Measurements from ENCODE around the gene RBPJL. TPM values are rescaled to one million over a fixed set of nuclear protein-coding genes. Genes with fewer than 3 reads are reported as not detected.

RBPJL gene
- total and polyA plus RNA-seq, 2 donors from 2014 or later = not detected

GRCh38 chr20:45365444-45365970 lies 58.9 kb downstream of the RBPJL start:
- DNase-seq = peak in 1 of 5 donors; percentile 23
- H3K27ac ChIP-seq (ENCODE audit: low read depth in 2 of 2, low read length in 2 of 2) = no peak overlapping the region
- H3K36me3 ChIP-seq (ENCODE audit: control insufficient read depth in 2 of 3, insufficient read depth in 3 of 3, low read length in 3 of 3) = peaks cover 2 to 35% (median 19%) of the 10 kb centered on the region in 3 donors
- intact Hi-C loops (cut with DNase I) = no loop called here
- H3K27me3 ChIP-seq (ENCODE audit: control insufficient read depth, insufficient read depth, low read length) = no peaks in the 10 kb centered on the region
- FAIRE-seq = no peak
- peaks cover 0 to 17% (median 13%) of the 10 kb centered on the region in 3 donors for H3K4me1 ChIP-seq (ENCODE audit: control insufficient read depth in 2 of 3, insufficient read depth in 2 of 3, low read depth in 1 of 3, low read length in 3 of 3)
- H3K9ac ChIP-seq (ENCODE audit: low read length in 3 of 3) = peak overlapping the region in 1 of 3 donors; percentile 22
- H3K4me3 ChIP-seq (ENCODE audit: low read length in 3 of 3) = no peak overlapping the region
- no peak for TF ChIP-seq CTCF (IDR thresholded peaks at IDR 0.05; ENCODE audit: borderline replicate concordance, extremely low read depth, insufficient read depth)
- no peaks in the 10 kb centered on the region for H3K9me3 ChIP-seq (ENCODE audit: control insufficient read depth in 2 of 3, insufficient read depth in 1 of 3, low read length in 3 of 3)

- Histone ChIP-seq H3K9me3 (ENCODE audit: control insufficient read depth in 2 of 3, insufficient read depth in 1 of 3, low read length in 3 of 3) (no peaks in the 10 kb centered on the region), H3K27me3 (ENCODE audit: control insufficient read depth, insufficient read depth, low read length) (no peaks in the 10 kb centered on the region), H3K9ac (ENCODE audit: low read length in 3 of 3) (no peak overlapping the region), H3K4me3 (ENCODE audit: low read length in 3 of 3) (no peak overlapping the region), H3K4me1 (ENCODE audit: control insufficient read depth in 2 of 3, insufficient read depth in 2 of 3, low read depth in 1 of 3, low read length in 3 of 3) (peaks cover 0 to 22% (median 13%) of the 10 kb centered on the region in 3 donors), H3K27ac (ENCODE audit: low read depth in 2 of 2, low read length in 2 of 2) (no peak overlapping the region), H3K36me3 (ENCODE audit: control insufficient read depth in 2 of 3, insufficient read depth in 3 of 3, low read length in 3 of 3) (peaks cover 2 to 35% (median 19%) of the 10 kb centered on the region in 3 donors)
- FAIRE-seq (no peak), DNase-seq (no peak)
- TF ChIP-seq CTCF (IDR thresholded peaks at IDR 0.05; ENCODE audit: borderline replicate concordance, extremely low read depth, insufficient read depth) = no peak
- intact Hi-C loops (cut with DNase I) = no loop called here
Measured at GRCh38 chr20:45366192-45366591, 59.6 kb downstream of the RBPJL start.

GRCh38 chr20:45366631-45367030 lies 60.0 kb downstream of the RBPJL start:
- peak in 1 of 5 donors; percentile 13 for DNase-seq
- H3K27me3 ChIP-seq (ENCODE audit: control insufficient read depth, insufficient read depth, low read length) = no peaks in the 10 kb centered on the region
- H3K27ac ChIP-seq (ENCODE audit: low read depth in 2 of 2, low read length in 2 of 2) = no peak overlapping the region
- H3K9ac ChIP-seq (ENCODE audit: low read length in 3 of 3) = no peak overlapping the region
- no peak for TF ChIP-seq CTCF (IDR thresholded peaks at IDR 0.05; ENCODE audit: borderline replicate concordance, extremely low read depth, insufficient read depth)
- H3K9me3 ChIP-seq (ENCODE audit: control insufficient read depth in 2 of 3, insufficient read depth in 1 of 3, low read length in 3 of 3) = no peaks in the 10 kb centered on the region
- peaks cover 0 to 25% (median 13%) of the 10 kb centered on the region in 3 donors for H3K4me1 ChIP-seq (ENCODE audit: control insufficient read depth in 2 of 3, insufficient read depth in 2 of 3, low read depth in 1 of 3, low read length in 3 of 3)
- peaks cover 2 to 35% (median 19%) of the 10 kb centered on the region in 3 donors for H3K36me3 ChIP-seq (ENCODE audit: control insufficient read depth in 2 of 3, insufficient read depth in 3 of 3, low read length in 3 of 3)
- intact Hi-C loops (cut with DNase I) = no loop called here
- FAIRE-seq = no peak
- H3K4me3 ChIP-seq (ENCODE audit: low read length in 3 of 3) = no peak overlapping the region

- DNase-seq = no peak
- Histone ChIP-seq H3K36me3 (ENCODE audit: control insufficient read depth in 2 of 3, insufficient read depth in 3 of 3, low read length in 3 of 3) (peaks cover 2 to 35% (median 19%) of the 10 kb centered on the region in 3 donors), H3K4me3 (ENCODE audit: low read length in 3 of 3) (no peak overlapping the region), H3K4me1 (ENCODE audit: control insufficient read depth in 2 of 3, insufficient read depth in 2 of 3, low read depth in 1 of 3, low read length in 3 of 3) (peaks cover 0 to 25% (median 13%) of the 10 kb centered on the region in 3 donors), H3K9me3 (ENCODE audit: control insufficient read depth in 2 of 3, insufficient read depth in 1 of 3, low read length in 3 of 3) (no peaks in the 10 kb centered on the region), H3K27me3 (ENCODE audit: control insufficient read depth, insufficient read depth, low read length) (no peaks in the 10 kb centered on the region), H3K27ac (ENCODE audit: low read depth in 2 of 2, low read length in 2 of 2) (no peak overlapping the region), H3K9ac (ENCODE audit: low read length in 3 of 3) (no peak overlapping the region)
- intact Hi-C loops (cut with DNase I) = no loop called here
- FAIRE-seq = no peak
- TF ChIP-seq CTCF (IDR thresholded peaks at IDR 0.05; ENCODE audit: borderline replicate concordance, extremely low read depth, insufficient read depth) = no peak
Measured at GRCh38 chr20:45367126-45367525, 60.5 kb downstream of the RBPJL start.

All from kidney (tissue), 14 donors.